Stimulated activated CD8-positive, alpha-beta memory T cell treated with anti-CD3 and anti-CD28 coated beads, Interleukin-4, amount 100 ng/mL, for 48 hours (primary cell): ENCODE results near the gene RNU6-9.

Experiments
- DNase-seq: peaks from one replicate; pipeline ENCODE4 v3.0.0-alpha.2; 2020

RNU6-9 gene

DNA sequence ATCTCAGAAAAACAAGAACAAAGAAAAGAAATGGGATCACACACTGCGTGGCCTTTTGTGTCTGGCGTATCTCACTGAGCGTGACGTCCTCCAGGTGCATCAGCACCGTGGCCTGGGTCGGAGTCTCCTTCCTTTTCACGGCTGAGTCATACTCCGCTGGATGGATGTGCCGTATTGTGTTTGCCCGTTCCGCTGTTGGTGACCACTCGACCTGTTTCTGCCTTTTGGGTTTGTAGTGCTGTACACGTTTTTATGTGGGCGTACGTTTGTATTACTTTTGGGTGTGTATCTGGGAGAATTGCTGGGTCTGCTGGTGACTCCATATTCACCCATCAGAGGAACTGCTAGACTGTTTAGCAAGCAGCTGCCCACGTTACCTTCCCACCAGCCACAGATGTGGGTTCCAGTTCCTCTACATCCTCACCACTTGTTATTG, 44.0 kb downstream of the RNU6-9 start:
- DNase-seq: peak; percentile 63

DNA sequence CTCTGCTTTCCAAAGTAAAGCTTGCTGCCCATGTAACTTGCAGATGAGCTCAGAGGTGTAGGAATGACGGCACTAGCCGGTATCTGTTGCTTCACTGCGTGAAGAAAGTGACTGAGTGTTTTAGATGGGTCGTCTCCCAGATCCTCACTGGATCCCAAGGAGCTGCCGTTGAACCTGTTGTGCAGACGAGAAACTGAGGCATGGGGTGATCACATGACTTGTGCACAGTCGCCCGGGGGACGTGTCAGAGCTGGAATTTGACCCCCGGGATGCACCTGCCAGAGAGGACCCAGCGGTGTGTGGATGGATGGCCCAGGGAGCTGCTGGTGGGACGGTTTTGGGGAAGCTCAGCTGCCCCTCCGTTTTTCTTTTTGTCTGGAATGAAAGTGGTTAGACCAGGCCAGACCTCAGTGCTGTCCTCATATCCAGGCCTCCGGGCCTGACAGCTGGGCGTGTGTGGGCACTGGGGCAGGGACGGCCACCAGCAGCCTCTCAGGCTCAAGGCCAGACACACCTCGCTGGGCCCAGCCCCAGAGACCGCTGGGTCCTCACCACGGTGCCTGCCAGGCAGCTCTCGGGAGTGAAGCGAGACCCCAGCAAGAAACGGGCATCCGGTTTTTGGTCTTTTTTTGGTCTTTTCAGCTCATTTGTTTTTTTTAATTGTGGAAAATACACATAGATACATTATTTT, 45.1 kb downstream of the RNU6-9 start:
- no peak for DNase-seq

DNA sequence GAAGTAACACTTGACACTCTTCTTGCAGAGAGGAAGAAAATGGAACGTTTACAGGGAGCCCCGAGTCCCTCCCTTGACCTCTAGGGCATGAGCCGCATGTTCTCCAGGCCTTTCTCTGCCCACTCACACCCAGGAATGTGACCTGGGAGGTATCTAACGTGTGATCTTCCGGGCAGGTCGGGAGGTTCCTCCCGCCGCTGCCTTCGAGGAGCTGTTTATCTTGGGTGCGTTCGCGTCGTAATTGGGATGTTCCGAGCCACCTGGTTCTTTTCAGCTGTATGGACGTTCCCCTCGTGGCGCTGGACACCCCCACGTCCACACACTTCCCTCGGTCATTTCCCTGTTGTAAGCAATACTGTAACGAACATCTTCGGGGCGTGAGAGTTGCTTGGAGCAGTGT, 46.2 kb downstream of the RNU6-9 start:
- no peak for DNase-seq

DNA sequence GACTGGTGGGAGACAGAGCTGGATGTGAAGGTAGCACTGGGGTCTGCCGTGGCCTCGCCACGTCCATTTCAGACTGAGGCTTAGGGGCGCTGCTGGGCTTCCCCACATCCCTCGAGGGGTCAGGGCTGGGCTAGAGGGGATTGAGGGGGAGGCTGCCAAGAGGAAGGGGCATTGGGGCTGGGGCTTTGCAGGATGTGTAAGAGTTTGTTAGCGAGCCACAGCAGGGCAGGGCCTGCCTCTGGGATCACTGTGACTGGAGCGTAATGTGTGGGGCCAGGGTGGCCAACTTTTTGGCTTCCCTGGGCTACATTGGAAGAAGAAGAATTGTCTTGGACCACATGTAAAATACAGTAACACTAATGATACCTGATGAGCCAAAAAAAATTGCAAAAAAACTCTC, 46.6 kb downstream of the RNU6-9 start:
- DNase-seq: no peak

DNA sequence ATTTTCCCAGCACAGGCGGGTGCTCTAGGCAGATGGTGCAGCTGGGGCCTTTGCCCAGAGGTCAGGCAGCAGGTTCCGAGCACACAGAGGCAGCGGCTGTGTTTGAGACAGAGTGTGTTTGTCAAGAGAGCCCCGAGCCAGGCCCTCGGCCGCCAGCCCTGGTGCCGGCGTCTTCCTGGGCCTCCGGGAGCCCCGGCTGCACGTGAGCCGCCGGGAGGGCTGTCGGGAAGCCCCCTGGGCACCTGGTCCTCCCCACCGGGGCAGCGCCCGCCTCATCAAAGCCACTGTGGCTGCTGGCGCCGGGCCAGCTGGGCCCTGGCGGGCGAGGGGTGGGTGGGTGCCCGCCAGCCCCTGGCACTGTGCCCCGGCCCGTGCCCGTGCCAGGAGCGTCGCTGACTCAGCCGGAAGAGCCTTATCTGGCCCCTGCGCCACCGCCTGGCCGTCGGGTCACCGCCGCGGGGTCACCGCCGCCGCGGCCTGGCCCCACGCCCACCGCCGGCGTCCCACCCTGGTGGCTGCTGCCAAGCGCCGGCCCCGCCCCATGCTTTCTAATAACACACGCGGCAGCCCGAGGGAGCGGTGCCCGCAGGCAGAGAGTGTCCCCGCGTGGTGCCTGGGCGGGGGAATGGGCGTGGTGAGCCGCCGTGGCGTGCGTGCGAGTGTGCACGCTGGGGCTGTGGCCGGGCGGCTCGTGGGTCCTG, 47.5 kb downstream of the RNU6-9 start:
- peak; percentile 64 for DNase-seq

DNA sequence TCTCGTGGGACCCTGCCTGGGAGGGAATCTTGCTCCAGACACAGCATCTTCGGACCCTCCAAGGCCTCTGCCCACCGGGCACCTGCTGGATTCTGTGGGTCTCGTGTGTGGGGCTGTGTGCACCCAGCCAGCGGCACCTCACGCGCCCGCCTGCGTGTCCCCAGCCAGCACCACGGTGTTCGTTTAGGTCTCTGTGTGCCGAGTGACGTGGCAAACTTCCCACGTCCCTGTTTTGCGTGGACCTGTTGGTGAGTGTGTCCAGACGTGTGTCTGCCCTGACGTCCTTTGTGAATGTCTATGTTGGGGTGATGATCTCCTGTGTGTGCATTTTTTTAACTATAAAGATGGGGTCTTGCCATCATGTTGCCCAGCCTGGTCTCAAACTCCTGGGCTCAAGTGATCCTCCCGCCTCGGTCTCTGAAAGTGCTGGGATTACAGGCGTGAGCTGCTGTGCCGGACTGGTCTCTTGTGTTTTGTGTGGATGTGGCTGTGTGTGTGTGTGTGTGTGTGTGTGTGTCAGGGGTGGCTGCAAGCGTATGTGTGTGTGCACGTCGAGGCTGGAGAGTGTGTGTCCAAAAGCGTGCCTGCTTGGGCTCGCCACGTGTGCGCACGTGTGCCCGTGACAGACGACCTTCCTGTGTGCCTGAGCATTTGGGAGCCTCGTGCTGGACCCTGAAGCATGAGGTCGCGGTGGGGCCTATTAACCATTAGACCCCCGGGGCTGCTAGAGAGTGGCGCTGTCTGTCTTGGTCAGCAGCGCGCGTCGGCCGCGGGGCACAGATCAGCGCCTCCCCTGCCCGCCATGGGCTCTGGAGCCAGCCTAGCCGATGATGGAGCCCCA, 48.2 kb downstream of the RNU6-9 start:
- DNase-seq: no peak

DNA sequence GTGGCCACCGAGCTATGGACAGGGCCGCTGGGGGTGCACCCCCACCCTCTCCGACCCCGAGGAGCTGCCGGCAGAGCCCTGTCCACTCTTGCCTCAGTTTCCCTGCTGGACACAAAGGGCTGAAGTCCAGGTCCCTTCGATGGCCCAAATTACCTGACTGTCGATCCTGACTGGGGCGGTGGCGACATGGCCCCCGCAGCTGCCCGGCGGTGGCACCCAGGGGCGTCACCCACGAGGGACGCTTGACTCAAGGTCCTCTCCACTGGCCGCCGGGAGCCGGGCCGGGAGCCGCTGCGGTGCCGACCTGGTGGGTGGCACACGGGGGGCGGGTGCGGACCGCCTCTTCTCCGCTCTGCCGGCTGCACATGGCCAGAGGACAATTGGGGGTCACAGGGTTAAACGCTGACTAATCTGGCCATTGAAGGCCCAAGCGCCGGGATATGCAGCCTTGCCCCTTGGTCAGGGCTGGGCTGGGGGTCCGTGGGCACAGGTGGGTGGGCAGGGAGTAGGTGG, 48.9 kb downstream of the RNU6-9 start:
- no peak for DNase-seq
